ENCODE measurements around the gene STARD13.

STARD13 gene

GRCh38 chr13:33111414-33112110 lies 174.0 kb downstream of the STARD13 start:
- DNase-seq (ENCODE audit: low read depth): peak; percentile 53

GRCh38 chr13:33110713-33111413 lies 174.7 kb downstream of the STARD13 start:
- DNase-seq (ENCODE audit: low read depth): peak; percentile 59

GRCh38 chr13:33110386-33110712 lies 175.2 kb downstream of the STARD13 start:
- DNase-seq (ENCODE audit: low read depth): no peak

GRCh38 chr13:33109801-33110200 lies 175.8 kb downstream of the STARD13 start:
- no peak for DNase-seq (ENCODE audit: low read depth)

- no peak for DNase-seq (ENCODE audit: low read depth)
Measured at GRCh38 chr13:33109271-33109697, 176.3 kb downstream of the STARD13 start.

GRCh38 chr13:33108620-33109019 lies 176.9 kb downstream of the STARD13 start:
- DNase-seq (ENCODE audit: low read depth): peak; percentile 59

GRCh38 chr13:33107361-33107760 lies 178.2 kb downstream of the STARD13 start:
- DNase-seq (ENCODE audit: low read depth): no peak

- DNase-seq (ENCODE audit: low read depth): peak; percentile 47
Measured at GRCh38 chr13:33106656-33107360, 178.7 kb downstream of the STARD13 start.

DNA sequence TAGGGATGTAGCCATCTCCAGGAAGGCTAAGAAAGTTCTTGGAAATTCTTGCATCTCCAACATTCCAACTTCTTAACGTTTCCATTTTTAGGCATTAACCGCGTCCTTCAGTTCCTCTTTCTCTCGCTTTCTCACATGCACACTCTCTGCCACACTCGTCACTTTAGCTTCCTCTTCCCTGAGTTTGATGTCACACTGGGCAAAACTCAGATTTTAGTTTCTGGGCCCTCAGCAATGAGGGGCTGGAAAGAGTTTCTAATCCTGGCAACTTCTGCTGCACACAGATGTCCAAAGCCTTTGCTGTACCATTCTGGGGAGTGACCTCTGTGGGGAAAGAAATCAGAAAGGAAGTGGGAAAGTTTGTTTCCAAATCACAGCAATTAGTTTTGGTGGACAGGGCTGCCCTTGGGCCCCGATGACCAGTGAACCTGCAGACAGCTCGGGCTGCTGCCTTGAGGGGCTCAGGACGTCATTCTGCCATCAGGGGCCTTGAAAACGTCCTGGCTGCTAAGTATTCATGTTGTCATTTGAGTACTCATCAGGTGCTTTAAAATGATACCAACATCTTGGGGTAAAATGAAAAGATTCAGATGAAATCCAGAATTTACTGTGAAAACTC lies 180.1 kb downstream of the STARD13 start:
- no peak for DNase-seq (ENCODE audit: low read depth)

- DNase-seq (ENCODE audit: low read depth): no peak
Measured at GRCh38 chr13:33103457-33103856, 182.1 kb downstream of the STARD13 start.

DNA sequence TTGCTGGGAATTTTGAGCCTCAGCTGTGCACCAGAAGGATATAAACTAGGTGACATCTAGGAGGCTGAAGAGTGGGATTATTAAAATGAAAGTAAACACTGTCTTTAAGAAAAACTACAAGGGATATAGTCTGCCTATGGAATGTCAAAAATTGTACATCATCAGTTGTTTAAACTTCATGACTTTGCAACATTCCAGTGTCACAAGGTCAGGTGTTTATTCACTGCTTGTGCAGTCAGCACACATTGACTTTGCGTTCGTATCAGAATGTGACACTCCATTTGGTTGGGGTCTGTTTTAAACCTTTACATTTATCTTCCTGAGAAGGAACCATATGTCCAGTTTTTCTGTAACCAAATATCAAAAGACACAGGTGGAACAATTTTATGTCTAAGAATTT lies 183.7 kb downstream of the STARD13 start:
- DNase-seq (ENCODE audit: low read depth): peak; percentile 56

DNA sequence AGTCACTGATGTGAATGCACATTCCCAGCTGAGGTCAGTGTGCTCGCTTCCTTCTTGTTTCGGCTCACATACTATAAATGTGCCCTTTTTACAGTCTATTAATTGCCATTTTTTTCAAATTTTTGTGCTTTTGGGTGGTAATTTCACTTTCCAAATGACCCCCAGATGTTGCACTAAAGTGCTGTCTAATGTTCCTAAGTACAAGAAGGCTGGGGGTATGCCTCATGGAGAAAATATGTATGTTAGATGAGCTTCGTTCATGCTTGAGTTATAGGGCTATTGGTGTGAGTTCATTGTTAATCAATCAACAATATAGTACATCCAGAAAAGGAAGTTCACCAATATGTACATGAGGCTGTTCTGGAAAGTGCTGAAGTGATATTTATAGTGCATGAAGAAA lies 184.7 kb downstream of the STARD13 start:
- DNase-seq (ENCODE audit: low read depth): peak; percentile 12

DNA sequence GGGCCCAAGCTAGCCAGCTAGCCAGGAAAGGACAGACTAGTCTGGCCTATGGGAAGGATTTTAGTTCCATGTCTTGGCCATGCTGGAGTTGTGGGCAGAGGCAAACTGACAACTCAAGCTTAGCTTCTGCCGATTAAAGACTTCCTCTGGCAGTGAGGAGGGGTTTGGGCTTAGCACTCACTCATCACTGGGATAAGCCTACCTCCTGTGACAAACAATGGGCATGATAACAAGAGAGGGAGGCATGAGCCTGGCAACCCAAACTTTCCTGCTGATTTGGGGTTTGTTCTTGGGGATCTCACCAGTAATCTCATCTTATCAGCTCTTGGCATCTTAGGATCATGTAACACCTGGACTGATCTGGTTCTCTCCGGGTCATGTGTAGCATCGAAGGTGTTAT lies 185.7 kb downstream of the STARD13 start:
- DNase-seq (ENCODE audit: low read depth): no peak

- no peak for DNase-seq (ENCODE audit: low read depth)
Measured at GRCh38 chr13:33096886-33097605, 188.5 kb downstream of the STARD13 start.

GRCh38 chr13:33092073-33092987 lies 193.2 kb downstream of the STARD13 start:
- DNase-seq (ENCODE audit: low read depth): no peak

- no peak for DNase-seq (ENCODE audit: low read depth)
Measured at GRCh38 chr13:33091415-33091774, 194.2 kb downstream of the STARD13 start.

GRCh38 chr13:33090755-33091414 lies 194.7 kb downstream of the STARD13 start:
- DNase-seq (ENCODE audit: low read depth): peak; percentile 20

DNA sequence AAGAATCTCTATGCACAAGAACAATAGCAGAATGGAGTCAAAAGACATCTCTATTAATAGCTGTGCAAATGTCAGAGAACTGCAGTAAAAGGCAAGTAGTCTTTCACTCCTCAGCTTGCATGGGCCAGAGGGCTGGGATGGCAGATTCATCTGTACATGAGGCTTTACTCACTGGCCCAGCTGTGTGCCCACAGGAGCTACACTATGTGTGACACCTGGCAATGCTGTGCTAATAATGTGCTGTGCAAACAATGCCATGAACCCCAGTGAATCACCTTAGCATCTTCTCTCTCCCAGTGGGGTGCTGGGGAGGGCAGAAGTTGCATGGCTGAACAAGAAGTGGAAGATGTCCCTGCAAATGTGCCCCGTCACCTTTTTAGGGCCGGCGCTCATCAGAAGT lies 196.2 kb downstream of the STARD13 start:
- DNase-seq (ENCODE audit: low read depth): no peak

DNA sequence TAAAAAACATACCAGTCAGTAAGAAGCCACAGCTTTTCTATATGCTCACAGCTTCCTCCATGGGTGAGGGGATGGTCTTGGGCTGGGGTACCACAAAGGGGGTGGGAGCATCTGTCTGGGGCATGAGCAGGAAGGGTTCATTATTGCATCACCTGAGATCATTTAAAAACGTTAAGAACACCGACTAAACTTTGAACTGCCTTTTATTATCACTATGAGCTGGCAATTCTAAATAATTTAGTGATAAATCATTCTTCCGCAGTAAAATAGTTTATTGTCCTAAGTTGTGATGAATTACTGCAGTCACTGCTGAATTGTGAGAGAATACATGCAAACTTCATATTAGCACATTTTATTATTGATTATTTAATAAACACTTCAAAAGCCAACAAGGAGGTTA lies 197.8 kb downstream of the STARD13 start:
- peak; percentile 29 for DNase-seq (ENCODE audit: low read depth)

DNA sequence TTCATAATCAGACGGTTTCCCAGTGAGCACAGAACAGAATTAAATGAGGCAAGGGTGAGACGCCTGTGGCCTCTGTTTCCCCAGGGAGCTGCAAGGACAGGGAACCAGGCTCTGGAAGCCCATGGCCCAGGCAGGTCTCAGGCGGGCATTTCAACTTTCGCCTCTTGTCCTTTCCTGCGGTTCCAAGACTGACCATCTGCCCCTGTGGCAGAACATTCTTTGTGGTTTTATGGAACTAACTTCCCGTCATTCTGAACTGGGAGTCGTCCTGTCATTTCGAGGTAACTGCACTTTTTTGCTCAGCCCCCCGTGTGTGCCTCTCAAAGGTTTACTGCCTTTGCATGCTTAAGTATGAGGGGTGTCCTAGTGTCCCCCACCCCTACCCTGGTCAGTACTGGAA lies 198.5 kb downstream of the STARD13 start:
- peak; percentile 59 for DNase-seq (ENCODE audit: low read depth)

DNA sequence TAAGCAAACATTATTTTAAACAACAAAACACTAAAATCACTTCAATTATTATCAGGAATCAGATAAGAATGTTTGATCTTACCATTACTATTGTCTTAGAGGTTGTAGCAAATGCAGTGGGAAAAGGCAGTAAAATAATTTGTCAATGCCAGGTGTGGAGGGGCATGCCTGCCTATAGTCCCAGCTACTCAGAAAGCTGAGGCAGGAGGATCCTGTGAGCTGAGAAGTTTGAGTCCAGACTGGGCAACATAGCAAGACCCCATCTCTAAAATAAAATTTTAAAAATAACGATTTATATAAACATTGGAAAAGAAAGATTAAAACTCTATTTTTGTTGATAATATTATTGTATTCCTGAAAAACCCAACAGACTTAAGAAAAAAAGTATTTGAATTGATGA lies 202.5 kb downstream of the STARD13 start:
- DNase-seq (ENCODE audit: low read depth): no peak

Data from iris pigment epithelial cell (primary cell).